Activated T-cell treated with anti-CD3 and anti-CD28 coated beads for 24 hours (primary cell): ENCODE measurements around the gene JOSD2.
A peak's percentile ranks its signal among the peaks of the same experiment; 100 is the strongest.
"Not testable (repeated sequence)": the region's sequence is repeated elsewhere in the genome, so short reads cannot be mapped to it uniquely, and the experiment has no call there.

Source experiments
- DNase-seq: peaks from one replicate; pipeline ENCODE4 v3.0.0-alpha.2; 2020; ENCODE audit warnings: low read depth

JOSD2 gene

GRCh38 chr19:50475736-50476223 is 35.2 kb downstream of the JOSD2 start:
- no peak for DNase-seq

- DNase-seq, result no peak
Observed at GRCh38 chr19:50475101-50475568, 35.9 kb downstream of the JOSD2 start.

- not testable (repeated sequence) for DNase-seq
Observed at GRCh38 chr19:50473336-50473735, 37.7 kb downstream of the JOSD2 start.

- DNase-seq, result no peak
Observed at GRCh38 chr19:50468818-50469217, 42.2 kb downstream of the JOSD2 start.

- no peak for DNase-seq
Observed at GRCh38 chr19:50467566-50467965, 43.4 kb downstream of the JOSD2 start.

- DNase-seq, result no peak
Observed at GRCh38 chr19:50466706-50467039, 44.3 kb downstream of the JOSD2 start.

GRCh38 chr19:50465986-50466705 is 44.8 kb downstream of the JOSD2 start:
- DNase-seq, result no peak

- no peak for DNase-seq
Observed at GRCh38 chr19:50465000-50465399, 46.0 kb downstream of the JOSD2 start.

- no peak for DNase-seq
Observed at GRCh38 chr19:50464348-50464747, 46.6 kb downstream of the JOSD2 start.

GRCh38 chr19:50462970-50463369 is 48.0 kb downstream of the JOSD2 start:
- no peak for DNase-seq

- peak; percentile 50 for DNase-seq
Observed at GRCh38 chr19:50461066-50461875, 49.7 kb downstream of the JOSD2 start.

- DNase-seq, result no peak
Observed at GRCh38 chr19:50460161-50460765, 50.7 kb downstream of the JOSD2 start.

GRCh38 chr19:50459638-50460037 is 51.4 kb downstream of the JOSD2 start:
- DNase-seq, result no peak

GRCh38 chr19:50459067-50459456 is 51.9 kb downstream of the JOSD2 start:
- no peak for DNase-seq

GRCh38 chr19:50458396-50459066 is 52.5 kb downstream of the JOSD2 start:
- no peak for DNase-seq

- DNase-seq, result no peak
Observed at GRCh38 chr19:50457300-50457699, 53.7 kb downstream of the JOSD2 start.
